ELR (cell line): Measurements from ENCODE around the gene FGD6.

Experiments used
- DNase-seq: peaks from one replicate; pipeline ENCODE4 v3.0.0-alpha.2; 2015; ENCODE audit warnings: low read depth

The FGD6 gene

DNA sequence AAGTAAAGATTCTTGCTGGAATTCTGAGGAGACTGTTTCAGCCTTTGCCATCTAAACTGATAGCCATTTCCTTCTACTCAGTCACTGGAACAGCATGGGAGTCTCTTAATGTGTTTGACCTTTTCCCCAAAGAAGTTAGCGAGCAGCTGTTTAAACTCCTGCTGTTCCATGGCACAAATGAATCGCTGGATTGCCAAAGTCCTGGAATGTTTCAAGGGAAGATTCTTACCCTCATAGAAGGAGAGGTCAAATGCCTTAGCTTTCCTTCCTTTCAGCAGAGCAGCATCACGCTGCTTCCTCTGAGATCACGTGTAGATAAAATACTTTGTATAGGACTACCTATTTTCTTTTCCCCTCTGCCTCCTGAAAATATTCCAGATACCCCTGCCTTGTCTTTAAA, 133.3 kb downstream of the FGD6 start:
- peak; percentile 37 for DNase-seq

DNA sequence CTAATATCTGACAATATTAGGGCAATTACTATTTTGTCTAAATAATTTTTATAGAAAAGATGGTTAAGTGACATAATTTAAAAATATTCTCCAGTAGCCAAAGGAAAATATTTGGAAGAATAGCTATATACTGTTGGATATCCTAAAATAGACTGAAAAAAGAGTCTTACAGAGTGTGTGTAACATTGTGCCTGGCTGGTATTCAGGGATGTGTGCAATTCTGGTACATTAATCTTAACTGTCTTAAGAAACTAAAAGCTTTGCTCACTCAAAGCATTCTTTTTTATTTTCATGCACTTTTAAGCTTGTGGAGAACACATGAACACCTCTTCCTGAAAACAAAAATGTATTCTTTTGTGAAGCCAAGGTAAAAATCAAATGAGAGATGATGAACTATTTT, 133.8 kb downstream of the FGD6 start:
- DNase-seq = no peak

DNA sequence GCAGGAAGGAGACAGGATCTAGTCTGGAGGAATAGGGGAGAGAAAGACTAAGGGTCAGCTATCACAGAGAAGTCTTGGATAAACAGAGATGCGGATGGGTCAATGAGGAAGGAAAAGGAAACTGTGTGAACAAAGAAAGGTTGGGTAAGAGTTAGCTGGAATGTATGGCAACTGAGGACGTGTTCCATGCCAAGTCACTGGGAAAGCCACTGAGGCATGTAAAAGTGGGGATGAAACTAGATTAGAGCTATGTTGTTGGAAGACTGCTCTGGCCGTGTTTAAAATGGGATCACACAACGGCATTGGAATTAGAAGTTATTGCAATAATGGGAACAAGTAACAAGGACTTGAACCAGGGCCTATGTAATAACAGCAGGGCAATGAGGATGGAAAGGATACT, 139.9 kb downstream of the FGD6 start:
- DNase-seq = no peak

DNA sequence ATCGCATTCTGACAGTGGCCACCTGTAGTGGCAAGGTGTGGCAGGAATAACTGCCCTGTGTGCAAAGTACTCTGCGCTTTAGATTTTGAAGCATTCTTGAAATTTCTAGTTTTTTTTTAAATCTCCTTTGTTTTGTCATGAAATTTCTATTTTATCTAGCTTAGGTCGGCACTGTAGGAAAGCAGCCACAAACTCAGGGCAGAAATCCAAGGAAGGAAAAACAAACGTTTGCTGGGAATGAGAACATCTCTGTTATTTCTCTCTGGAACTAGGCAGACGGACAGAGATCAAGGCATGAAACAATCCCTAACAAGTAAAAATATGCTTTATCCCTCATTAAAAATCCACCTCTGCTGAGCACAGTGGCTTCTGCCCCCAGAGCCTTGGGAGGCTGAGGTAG, 142.5 kb downstream of the FGD6 start:
- no peak for DNase-seq

DNA sequence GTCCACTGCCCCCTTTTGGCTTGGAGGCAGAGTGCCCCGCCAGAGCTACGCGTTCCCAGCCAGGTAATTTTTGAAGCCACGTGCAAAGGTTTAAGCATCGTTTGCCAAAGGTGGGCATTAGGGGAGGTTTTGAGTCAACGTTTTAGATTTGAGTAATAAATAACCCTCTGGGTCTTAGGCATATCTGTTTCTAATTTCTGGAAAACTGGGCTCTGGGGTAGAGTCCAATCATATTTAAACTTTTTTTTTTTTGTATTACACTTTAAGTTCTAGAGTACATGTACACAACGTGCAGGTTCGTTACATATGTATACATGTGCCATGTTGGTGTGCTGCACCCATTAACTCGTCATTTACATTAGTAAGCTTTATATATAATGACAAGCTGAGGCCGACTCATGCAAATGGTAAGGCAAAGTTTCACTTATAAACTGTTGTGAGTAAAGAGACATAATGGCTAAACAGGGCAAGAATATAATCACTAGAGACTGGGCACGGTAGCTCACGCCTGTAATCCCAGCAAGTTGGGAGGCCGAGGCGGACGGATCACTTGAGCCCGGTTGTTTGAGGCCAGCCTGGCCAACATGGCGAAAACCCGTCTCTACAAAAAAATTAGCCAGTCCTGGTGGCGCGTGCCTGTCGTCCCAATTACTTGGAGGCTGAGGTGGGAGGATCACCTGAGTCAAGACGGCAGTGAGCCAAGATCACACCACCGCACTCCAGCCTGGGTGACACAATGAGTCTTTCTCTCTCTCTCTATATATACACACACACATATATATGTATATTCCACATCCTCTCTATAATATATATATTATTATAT, 143.4 kb downstream of the FGD6 start:
- no peak for DNase-seq

DNA sequence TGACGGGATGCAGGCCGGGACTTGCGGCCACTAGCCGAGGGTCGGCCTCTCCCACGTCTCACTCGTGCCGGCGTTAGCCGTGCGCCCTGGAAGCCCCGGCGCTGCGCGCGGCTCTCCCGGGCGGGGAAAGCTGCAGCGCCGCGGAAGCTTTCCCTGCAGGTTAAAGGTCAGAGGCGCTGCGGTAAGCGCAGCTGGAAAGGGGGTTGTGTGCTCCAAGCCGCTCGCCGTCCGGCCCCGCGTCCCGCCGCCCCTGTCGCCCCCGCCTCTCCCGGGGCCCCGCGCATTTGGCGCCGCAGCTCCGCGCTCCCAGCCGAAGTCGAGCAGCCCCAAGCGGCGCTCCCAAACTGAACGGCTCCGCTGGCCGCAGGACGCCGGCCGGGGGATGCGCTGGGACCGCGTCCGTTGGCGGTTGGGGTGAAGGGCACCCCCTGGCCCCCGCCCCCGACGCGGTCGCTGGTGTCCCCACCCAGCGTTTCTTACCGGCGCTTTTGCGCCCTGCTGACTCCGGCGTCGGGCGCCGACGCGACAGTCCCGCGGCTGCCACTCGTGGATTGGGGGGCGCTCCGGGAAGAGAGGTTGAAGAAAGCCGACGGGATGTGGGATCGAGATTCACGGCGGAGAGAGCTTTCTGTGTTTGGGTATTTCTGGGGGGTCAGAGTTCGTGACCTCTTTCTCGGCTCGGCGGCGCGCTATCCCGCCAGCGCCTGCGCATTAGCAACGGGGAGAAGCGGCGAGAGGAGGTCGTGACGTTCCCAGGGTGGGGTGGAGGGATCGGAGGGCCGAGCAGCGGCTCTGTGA, 144.2 kb downstream of the FGD6 start, which contains the start of gene NR2C1:
TSS of gene NR2C1 (minus strand) at position 719 of the 798 bp plus-strand sequence. CDS start 6,234 bp downstream, outside the sequence.
- DNase-seq = peak; percentile 95

DNA sequence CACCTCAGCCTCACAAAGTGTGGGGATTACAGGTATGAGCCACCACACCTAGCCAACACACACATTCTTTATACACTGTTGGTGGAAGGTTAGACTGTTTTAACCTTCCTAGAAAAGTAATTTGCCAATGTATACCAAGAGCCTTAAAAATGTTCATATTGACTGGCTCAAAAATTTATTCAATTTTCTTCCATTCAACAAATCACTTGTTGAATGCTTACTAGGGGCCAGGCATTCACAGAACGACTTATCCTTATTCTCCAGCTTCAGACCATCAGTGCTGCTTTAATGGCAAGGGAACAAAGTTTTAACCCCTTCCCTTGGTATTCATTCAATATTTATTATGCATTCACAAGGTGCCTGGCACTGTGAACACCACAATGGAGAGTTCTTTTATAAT, 146.9 kb downstream of the FGD6 start:
- no peak for DNase-seq

DNA sequence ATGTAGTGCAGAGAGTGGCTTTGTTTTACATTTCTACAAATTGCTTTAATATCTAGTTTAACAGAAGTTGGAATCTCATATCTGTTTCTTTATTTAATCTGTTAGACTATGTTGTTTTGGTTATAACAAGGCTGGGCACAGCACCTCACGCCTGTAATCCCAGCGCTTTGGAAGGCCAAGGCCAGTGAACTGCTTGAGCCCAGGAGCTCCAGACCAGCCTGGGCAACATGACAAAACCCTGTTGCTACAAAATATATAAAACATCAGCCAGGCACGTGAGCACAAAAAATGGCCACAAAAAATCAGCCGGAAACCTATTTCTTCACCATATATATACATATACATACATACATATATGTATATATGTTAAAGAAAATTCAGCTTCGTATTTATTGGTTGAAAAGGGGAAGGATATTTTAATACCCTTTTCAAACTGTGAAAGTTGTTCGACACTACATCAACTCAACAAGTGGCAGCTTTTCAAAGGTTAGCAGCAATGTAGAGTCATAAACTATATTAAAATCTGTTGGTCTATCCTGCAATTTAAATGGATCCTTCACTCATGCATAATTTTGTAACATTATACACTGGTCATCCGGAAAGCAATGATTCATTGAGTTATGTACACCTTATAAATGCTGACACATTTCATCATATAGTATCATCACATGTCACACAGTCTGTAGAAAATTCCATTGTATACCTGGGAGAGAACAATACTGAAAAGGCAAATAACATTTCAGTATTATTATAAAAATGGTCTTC, 151.0 kb downstream of the FGD6 start:
- DNase-seq = peak; percentile 18

DNA sequence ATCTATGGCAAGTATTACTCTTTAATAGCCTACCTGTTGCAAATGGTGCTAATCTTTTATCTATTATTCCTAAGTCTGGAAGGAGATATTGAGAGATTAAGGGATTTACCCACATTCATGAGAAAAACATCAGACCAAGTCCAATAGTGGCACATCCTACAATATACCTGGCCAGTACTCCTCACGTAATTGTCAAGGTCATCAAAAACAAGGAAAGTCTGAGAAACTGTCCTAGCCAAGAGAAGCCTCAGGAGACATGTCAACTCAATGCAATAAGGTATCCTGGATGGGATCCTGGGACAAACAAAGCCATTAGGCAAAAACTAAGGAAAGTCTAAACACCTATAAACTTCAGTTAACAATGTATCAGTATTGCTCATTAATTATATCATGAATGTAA, 156.3 kb downstream of the FGD6 start:
- no peak for DNase-seq

DNA sequence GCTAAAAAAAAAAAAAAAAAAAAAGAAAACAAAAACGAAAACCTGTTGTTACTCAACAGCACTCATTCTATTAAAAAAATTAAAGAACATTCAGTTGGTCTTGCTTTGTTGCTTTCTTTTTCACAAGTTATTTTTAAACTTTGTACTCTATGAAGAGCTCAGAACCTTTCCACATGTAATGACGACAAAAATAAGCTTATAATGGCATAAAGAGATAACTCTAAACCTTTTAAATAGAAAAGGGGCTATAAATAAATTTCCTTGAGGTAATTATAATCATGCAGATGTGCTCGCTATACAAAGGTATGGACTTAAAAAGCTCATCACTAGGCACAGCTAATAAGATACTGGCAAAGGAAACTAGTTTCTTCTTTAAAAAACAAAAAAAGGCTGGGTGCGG, 157.3 kb downstream of the FGD6 start:
- no peak for DNase-seq

DNA sequence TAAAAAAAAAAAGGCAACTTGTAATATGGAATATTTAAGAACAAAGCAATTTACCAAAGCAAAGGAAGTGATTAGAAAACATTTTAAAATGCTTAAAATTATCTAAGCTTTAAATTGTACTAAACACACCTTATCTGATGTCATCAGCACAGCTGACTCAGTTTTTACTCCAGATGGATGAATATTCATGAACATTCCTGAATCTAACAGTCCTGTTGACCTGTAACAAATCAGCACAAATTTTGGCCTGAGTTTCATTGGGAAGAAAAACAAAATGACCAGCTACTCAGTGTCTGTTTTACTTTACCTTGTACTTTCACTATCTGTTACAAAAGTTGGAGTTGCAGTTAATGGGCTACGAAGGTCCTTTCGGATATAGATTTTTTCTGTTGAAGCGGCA, 159.8 kb downstream of the FGD6 start:
- DNase-seq = no peak

DNA sequence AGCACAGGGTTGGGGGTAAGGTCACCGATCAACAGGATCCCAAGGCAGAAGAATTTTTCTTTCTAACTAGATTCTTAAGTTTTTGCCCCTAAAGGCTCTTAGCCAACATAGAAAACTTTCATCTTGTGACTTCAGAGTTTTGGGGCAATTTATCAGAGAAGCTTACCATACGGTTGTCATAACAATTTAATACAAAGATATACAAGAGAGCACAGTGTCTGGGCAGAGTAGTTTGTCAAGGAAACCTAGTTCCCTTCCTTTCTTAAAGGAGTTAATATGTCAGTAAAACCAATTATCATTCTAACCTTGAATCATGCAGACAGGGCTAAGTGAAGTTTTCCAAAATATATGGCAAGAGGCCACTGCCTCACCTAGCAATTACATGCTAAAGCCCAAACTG, 162.2 kb downstream of the FGD6 start:
- DNase-seq = no peak

DNA sequence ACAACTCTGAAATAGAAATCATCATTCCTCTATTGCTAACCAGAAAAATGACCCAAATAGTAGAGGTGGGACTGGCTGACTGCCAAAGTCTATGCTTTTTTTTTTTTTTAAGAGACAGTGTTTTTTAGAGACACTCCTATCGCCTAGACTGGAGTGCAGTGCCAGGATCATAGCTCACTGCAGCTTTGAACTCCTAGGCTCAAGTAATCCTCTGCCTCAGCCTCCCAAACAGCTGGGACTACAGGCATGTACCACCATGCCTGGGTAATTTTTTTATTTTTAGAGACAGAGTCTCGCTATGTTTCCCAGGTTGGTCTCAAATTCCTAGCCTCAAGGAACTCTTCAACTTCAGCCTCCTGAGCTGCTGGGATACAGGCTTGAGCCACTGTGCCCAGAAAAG, 163.1 kb downstream of the FGD6 start:
- no peak for DNase-seq

DNA sequence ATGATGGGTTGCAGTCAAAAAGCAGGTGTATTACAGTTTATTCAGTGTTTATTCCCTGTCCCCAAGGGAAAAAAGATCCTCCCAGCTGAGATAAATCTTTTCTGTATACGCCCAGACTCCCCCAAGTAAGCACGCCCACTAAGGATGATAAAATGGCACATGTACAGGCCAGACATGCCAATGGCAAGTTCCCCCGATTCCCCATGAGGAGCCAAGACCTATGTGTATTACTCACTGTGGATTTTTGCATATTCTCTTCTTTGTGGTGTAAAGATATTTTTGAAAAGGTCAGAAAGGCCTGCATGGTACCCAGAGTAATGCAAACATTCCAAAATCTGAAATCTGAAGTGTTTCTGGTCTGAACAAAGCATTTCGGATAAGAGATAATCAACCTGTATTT, 166.0 kb downstream of the FGD6 start:
- no peak for DNase-seq

DNA sequence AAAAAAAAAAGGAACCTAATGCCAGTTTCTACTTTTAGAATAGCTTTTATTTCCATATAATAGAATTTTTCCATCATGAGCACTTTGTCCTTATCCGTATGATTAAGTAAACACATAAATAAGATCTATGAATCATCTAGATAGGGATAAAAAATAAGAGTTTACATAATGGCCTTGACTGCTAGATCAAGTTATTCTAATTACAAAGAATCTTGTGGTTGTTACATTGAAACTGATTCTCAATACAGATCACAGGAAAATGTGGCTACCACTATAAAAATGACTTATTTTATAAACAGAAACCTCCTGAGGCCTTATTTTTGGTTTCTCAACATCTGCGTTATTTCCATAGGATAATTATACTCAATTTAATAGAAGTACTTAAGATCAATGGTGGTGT, 179.4 kb downstream of the FGD6 start:
- no peak for DNase-seq

DNA sequence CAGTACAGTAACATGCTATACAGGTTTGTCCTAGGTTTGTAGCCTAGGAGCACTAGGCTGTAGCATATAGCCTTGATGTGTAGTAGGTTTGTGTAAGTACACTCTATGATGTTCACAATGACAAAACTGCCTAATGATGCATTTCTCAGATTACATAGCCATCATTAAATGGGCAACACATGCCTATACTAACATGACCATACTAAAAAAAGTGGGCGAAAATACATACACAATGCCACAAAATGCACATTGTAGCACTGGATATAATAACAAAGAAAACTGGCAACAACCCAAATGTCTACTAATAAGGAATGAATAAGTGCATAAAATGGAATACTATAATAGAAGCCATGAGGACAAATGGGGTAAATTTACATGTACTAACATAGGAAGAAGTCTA, 182.5 kb downstream of the FGD6 start:
- no peak for DNase-seq
